AG10803 (cell line): ENCODE data around the gene KCNH1.
"Not testable (repeated sequence)": the region's sequence is repeated elsewhere in the genome, so short reads cannot be mapped to it uniquely, and the experiment has no call there.

ENCODE experiments used
- DNase-seq: peaks from one replicate; pipeline ENCODE4 v3.0.0; 2010; ENCODE audit warnings: low read depth
- H3K4me3 ChIP-seq: 2 replicates; pipeline ENCODE4 v1.5.1; 2011; ENCODE audit warnings: mild to moderate bottlenecking, low read length, control low read depth
- CTCF ChIP-seq: conservative IDR thresholded peaks from 2 replicates; pipeline ENCODE4 v1.5.1; 2011; ENCODE audit warnings: mild to moderate bottlenecking, low read length, control low read depth, inconsistent platforms

Gene KCNH1

GRCh38 chr1:210978316-210978973 is 155.5 kb downstream of the KCNH1 start:
- no peak for DNase-seq
- TF ChIP-seq CTCF, result no peak
- H3K4me3 ChIP-seq, result no peak overlapping the region

DNA sequence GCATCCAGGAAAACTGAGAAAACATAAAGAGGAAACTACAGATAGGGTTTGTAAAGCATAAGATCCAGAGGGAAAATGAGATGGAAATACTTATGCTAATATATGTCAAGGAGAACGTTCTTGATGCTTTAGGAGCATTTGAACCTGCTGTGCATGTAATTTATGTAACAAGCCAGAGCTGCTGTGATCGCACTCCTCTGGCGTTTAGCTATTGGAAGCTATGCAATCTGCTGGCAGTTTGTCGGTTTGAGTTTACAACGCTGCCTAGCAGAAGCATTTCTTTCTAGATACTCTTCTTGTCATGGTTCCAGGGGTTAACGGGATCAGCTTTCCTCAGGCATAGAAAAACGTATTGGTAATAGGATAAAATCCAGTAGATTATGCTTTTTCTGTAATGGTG is 182.7 kb downstream of the KCNH1 start:
- no peak for DNase-seq
- no peak overlapping the region for H3K4me3 ChIP-seq
- no peak for TF ChIP-seq CTCF

- TF ChIP-seq CTCF, result peak; percentile 64
- peak; percentile 4 for DNase-seq
- not testable (repeated sequence) for H3K4me3 ChIP-seq
These were observed 183.9 kb downstream of the KCNH1 start for GRCh38 chr1:210949940-210950546.

GRCh38 chr1:210949489-210949888 is 184.5 kb downstream of the KCNH1 start:
- DNase-seq, result no peak
- no peak overlapping the region for H3K4me3 ChIP-seq
- TF ChIP-seq CTCF, result no peak

- DNase-seq, result no peak
- no peak overlapping the region for H3K4me3 ChIP-seq
- TF ChIP-seq CTCF, result no peak
These were observed 184.9 kb downstream of the KCNH1 start for GRCh38 chr1:210949039-210949438.

- no peak for TF ChIP-seq CTCF
- DNase-seq, result no peak
- H3K4me3 ChIP-seq, result no peak overlapping the region
These were observed 189.7 kb downstream of the KCNH1 start for GRCh38 chr1:210944252-210944651.

DNA sequence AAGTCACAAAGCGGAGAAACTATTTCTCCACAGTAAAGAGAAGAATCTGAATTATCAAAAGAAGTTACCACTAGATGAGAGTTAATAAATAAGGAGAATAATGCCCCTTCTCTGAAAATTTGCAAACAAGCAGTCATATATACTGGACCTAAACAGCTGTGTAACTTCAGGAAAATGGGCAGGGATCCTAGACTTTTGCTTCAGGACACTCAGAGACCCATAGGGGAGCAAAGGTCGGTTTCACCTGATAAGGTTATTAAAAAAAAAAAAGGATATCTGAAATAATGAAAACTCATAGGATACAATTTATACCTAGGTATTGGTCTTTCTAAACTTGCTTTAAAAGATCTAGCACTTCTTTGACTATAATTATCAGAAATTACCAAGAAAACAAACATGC is 191.4 kb downstream of the KCNH1 start:
- H3K4me3 ChIP-seq, result no peak overlapping the region
- no peak for TF ChIP-seq CTCF
- DNase-seq, result no peak
